Measurements from ENCODE around the gene NDST1. TPM values are rescaled to one million over a fixed set of nuclear protein-coding genes. Genes with fewer than 3 reads are reported as not detected.

NDST1 gene
- total RNA-seq, 6 donors from 2014 or later: 81.7 to 265 (median 166) TPM

- DNase-seq: no peak
- ATAC-seq (ENCODE audit: low FRiP score in 2 of 2): no peak
- H3K36me3 ChIP-seq: peaks cover 46 to 82% (median 57%) of the 10 kb centered on the region in 4 donors
- H3K9me3 ChIP-seq: no peaks in the 10 kb centered on the region
- WGBS, 2 donors: 69 to 70% methylated on average over 9 of the region's 9 CpGs
- H3K4me1 ChIP-seq: peaks cover 25 to 34% (median 29%) of the 10 kb centered on the region in 4 donors
- H3K27me3 ChIP-seq: no peaks in the 10 kb centered on the region
- peak overlapping the region in 3 of 4 donors; percentile 12 to 42 (median 37) for H3K27ac ChIP-seq
- TF ChIP-seq POLR2AphosphoS5 (IDR thresholded peaks at IDR 0.05) (no peak), EP300 (IDR thresholded peaks at IDR 0.05) (no peak), CTCF (IDR thresholded peaks at IDR 0.05) (no peak), POLR2A (IDR thresholded peaks at IDR 0.05) (no peak)
- H3K4me3 ChIP-seq: no peak overlapping the region
Measured at GRCh38 chr5:150539206-150539605, 31.3 kb downstream of the NDST1 start.

DNA sequence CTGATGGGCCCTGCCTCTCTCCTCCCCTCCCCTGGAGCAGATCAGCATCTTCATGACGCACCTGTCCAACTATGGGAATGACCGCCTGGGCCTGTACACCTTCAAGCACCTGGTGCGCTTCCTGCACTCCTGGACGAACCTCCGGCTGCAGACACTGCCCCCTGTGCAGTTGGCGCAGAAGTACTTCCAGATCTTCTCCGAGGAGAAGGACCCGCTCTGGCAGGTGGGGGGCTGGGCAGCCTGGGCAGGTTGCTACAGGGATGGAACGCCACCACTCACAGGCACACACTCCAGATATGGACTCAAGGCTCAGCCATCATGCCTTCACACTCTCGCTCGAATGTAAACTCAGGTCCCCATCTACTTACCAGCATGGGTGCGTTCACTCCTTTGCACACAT is 32.1 kb downstream of the NDST1 start:
- peak in 1 of 2 donors; percentile 50 for DNase-seq
- H3K4me1 ChIP-seq: peaks cover 25 to 39% (median 34%) of the 10 kb centered on the region in 4 donors
- TF ChIP-seq POLR2AphosphoS5 (IDR thresholded peaks at IDR 0.05) (no peak), CTCF (IDR thresholded peaks at IDR 0.05) (no peak), EP300 (IDR thresholded peaks at IDR 0.05) (no peak), POLR2A (IDR thresholded peaks at IDR 0.05) (no peak)
- peaks cover 41 to 76% (median 50%) of the 10 kb centered on the region in 4 donors for H3K36me3 ChIP-seq
- H3K9me3 ChIP-seq: no peaks in the 10 kb centered on the region
- no peak overlapping the region for H3K4me3 ChIP-seq
- WGBS, 2 donors: 83 to 91% methylated on average over 7 to 12 of the region's 12 CpGs
- no peak for ATAC-seq (ENCODE audit: low FRiP score in 2 of 2)
- H3K27me3 ChIP-seq: no peaks in the 10 kb centered on the region
- H3K27ac ChIP-seq: peak overlapping the region in 3 of 4 donors; percentile 43 to 79 (median 64)

DNA sequence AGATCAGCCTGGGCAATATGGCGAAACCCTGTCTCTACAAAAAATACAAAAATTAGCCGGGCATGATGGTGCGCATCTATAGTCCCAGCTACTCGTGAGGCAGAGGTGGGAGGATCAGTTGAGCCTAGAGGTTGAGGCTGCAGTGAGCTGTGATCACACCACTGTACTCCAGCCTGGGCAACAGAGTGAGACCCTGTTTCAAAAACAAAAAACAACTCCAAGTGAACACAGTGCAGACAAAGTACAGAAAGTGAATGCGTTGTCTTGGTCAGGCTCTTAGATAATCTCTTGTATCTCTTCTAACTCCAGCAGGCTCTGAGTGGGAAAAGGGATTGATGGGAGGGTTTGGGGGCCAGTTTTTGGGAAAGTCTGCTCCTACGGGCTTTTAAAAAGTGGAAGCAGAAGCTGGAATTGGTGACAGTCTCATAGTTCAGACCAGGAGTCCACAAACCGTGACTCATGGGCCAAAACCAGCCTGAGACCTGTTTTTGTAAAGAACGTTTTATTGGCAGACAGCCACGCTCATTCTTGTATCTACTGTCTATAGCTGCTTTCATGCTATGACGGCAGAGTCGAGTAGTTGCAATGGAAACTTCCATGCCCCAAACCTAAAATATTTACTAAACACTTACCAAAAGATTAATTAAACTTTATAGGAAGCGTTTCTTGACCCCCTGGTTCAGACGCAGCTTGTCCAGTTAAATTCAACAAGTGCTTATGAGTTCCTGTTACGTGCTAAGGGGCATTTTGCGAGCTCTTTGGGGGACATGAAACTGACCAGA is 32.9 kb downstream of the NDST1 start:
- H3K4me3 ChIP-seq: no peak overlapping the region
- 62 to 63% methylated on average over 15 of the region's 15 CpGs for WGBS, 2 donors
- no peaks in the 10 kb centered on the region for H3K9me3 ChIP-seq
- peaks cover 25 to 39% (median 34%) of the 10 kb centered on the region in 4 donors for H3K4me1 ChIP-seq
- TF ChIP-seq POLR2A (IDR thresholded peaks at IDR 0.05) (no peak), EP300 (IDR thresholded peaks at IDR 0.05) (no peak), POLR2AphosphoS5 (IDR thresholded peaks at IDR 0.05) (no peak), CTCF (IDR thresholded peaks at IDR 0.05) (no peak)
- H3K27me3 ChIP-seq: no peaks in the 10 kb centered on the region
- peak overlapping the region; percentile 61 to 79 (median 68) for H3K27ac ChIP-seq
- H3K36me3 ChIP-seq: peaks cover 42 to 76% (median 50%) of the 10 kb centered on the region in 4 donors
- DNase-seq: peak in 1 of 2 donors; percentile 80
- ATAC-seq (ENCODE audit: low FRiP score in 2 of 2): peak in 1 of 2 donors; percentile 40

GRCh38 chr5:150541397-150541675 is 33.4 kb downstream of the NDST1 start:
- Histone ChIP-seq H3K36me3 (peaks cover 40 to 76% (median 50%) of the 10 kb centered on the region in 4 donors), H3K4me3 (no peak overlapping the region), H3K4me1 (peaks cover 25 to 39% (median 34%) of the 10 kb centered on the region in 4 donors), H3K9me3 (no peaks in the 10 kb centered on the region), H3K27ac (peak overlapping the region; percentile 61 to 79 (median 68)), H3K27me3 (no peaks in the 10 kb centered on the region)
- TF ChIP-seq CTCF (IDR thresholded peaks at IDR 0.05) (no peak), POLR2A (IDR thresholded peaks at IDR 0.05) (no peak), POLR2AphosphoS5 (IDR thresholded peaks at IDR 0.05) (no peak), EP300 (IDR thresholded peaks at IDR 0.05) (no peak)
- DNase-seq (no peak), ATAC-seq (ENCODE audit: low FRiP score in 2 of 2) (no peak)
- WGBS, 2 donors: 96 to 98% methylated on average over 5 to 6 of the region's 6 CpGs
